Measurements from ENCODE around the gene ZBTB9.

- TF ChIP-seq CTCF (IDR thresholded peaks at IDR 0.05) (no peak), POLR2A (IDR thresholded peaks at IDR 0.05) (no peak)
Measured at GRCh38 chr6:33497157-33497556, 42.8 kb downstream of the ZBTB9 start.

Measured in lower leg skin (tissue), 3 donors.